Endothelial cell of umbilical vein (primary cell): ENCODE data around the gene DDX49. TPM values are rescaled to one million over a fixed set of nuclear protein-coding genes. Genes with fewer than 3 reads are reported as not detected.

ENCODE experiments used
- BruUV-seq: library from RNA; stranded (reverse); fragments of 400-500 nt; replicated peaks from 2 replicates; lab custom pipeline; 2021; lab: Mats Ljungman, UMichigan
- CTCF ChIA-PET: fragments of 300-600, 350-600 bp; sonication (Branson Sonifier 250); formaldehyde crosslinking; loops from one replicate; lab custom pipeline; 2021; ENCODE audit warnings: antibody characterized with exemption, inconsistent platforms; lab: Charles Lee
- POLR2A ChIA-PET: fragments of 300-600, 350-600 bp; sonication (Branson Sonifier 250); formaldehyde crosslinking; loops from one replicate; lab custom pipeline; 2021; ENCODE audit warnings: antibody characterized with exemption, inconsistent platforms; lab: Charles Lee
- DNase-seq: peaks from one replicate; pipeline ENCODE4 v3.0.0-alpha.2; 2011; ENCODE audit warnings: low read depth, low spot score
- FAIRE-seq: peaks from 2 replicates; lab custom pipeline; 2011; peaks lifted over from hg19 to GRCh38; lab: Jason Lieb, UNC
- H2AFZ ChIP-seq: 2 replicates; pipeline ENCODE4 v1.6.0; 2012; ENCODE audit warnings: low read depth, low read length, control low read depth, inconsistent platforms
- H3K27ac ChIP-seq: 2 replicates; pipeline ENCODE4 v1.5.1; 2011; ENCODE audit warnings: low read depth, mild to moderate bottlenecking, control low read depth, low read length, moderate library complexity; ENCODE audit not compliant: insufficient read depth
- H3K27me3 ChIP-seq, 2 experiments: 2 replicates each; pipeline versions ENCODE4 v1.6.0 to v1.6.1; 2011; ENCODE audit warnings: low read length in 2 of 2, mixed read lengths in 1 of 2; ENCODE audit not compliant: control insufficient read depth in 2 of 2, insufficient read depth in 2 of 2
- H3K36me3 ChIP-seq, 2 experiments: 2 replicates in 1 of 2; 3 replicates in 1 of 2; pipeline ENCODE4 v1.5.1; 2011; ENCODE audit warnings: low read length in 2 of 2, mild to moderate bottlenecking in 1 of 2, moderate library complexity in 1 of 2; ENCODE audit not compliant: control insufficient read depth in 2 of 2, insufficient read depth in 2 of 2; ENCODE audit errors: extremely low read depth in 1 of 2
- H3K4me1 ChIP-seq: 3 replicates; pipeline ENCODE4 v1.5.1; 2011; ENCODE audit warnings: mild to moderate bottlenecking, low read length; ENCODE audit not compliant: control insufficient read depth, insufficient read depth; ENCODE audit errors: extremely low read depth
- H3K4me2 ChIP-seq: 2 replicates; pipeline ENCODE4 v1.6.1; 2011; ENCODE audit warnings: low read length, control low read depth, mixed read lengths; ENCODE audit not compliant: insufficient read depth
- H3K4me3 ChIP-seq, 3 experiments: fragments of 200-600 bp in 1 of 3; sonication (generic), shearing (Covaris generic) in 1 of 3; replicated peaks in 1 of 3; 2 replicates each; pipeline ENCODE4 v1.5.1; 2011 to 2016; ENCODE audit warnings: control low read depth in 3 of 3, low read length in 3 of 3, mild to moderate bottlenecking in 2 of 3, inconsistent platforms in 1 of 3, low read depth in 1 of 3, moderate library complexity in 1 of 3; ENCODE audit not compliant: insufficient read depth in 1 of 3
- H3K79me2 ChIP-seq: 2 replicates; pipeline ENCODE4 v1.6.0; 2012; ENCODE audit warnings: low read length, inconsistent platforms; ENCODE audit not compliant: control insufficient read depth, insufficient read depth
- H3K9ac ChIP-seq: replicated peaks from 2 replicates; pipeline ENCODE3; 2011; ENCODE audit warnings: low read length, control low read depth; ENCODE audit not compliant: insufficient read depth; ENCODE audit errors: extremely low read depth
- H3K9me1 ChIP-seq: replicated peaks from 3 replicates; pipeline ENCODE4 v1.6.0; 2011; ENCODE audit warnings: mild to moderate bottlenecking, low read length; ENCODE audit not compliant: control insufficient read depth, insufficient read depth; ENCODE audit errors: extremely low read depth
- H3K9me3 ChIP-seq: replicated peaks from 2 replicates; pipeline ENCODE4 v1.5.1; 2012; ENCODE audit warnings: low read length, inconsistent platforms; ENCODE audit not compliant: control insufficient read depth, insufficient read depth
- H4K20me1 ChIP-seq: replicated peaks from 2 replicates; pipeline ENCODE3; 2011; ENCODE audit warnings: mild to moderate bottlenecking, low read length; ENCODE audit not compliant: control insufficient read depth, insufficient read depth; ENCODE audit errors: extremely low read depth
- EZH2 ChIP-seq: IDR thresholded peaks from 2 replicates; pipeline ENCODE4 v1.6.1; 2012; ENCODE audit warnings: borderline replicate concordance, low read depth, mild to moderate bottlenecking, moderate library complexity, low read length, inconsistent platforms; ENCODE audit not compliant: severe bottlenecking
- FOS ChIP-seq: IDR thresholded peaks from 2 replicates; pipeline ENCODE4 v1.6.1; 2011; ENCODE audit warnings: mild to moderate bottlenecking, low read length, moderate library complexity, borderline replicate concordance; ENCODE audit not compliant: insufficient read depth
- GATA2 ChIP-seq: IDR thresholded peaks from 2 replicates; pipeline ENCODE4 v1.7.0; 2011; ENCODE audit warnings: low read depth, mild to moderate bottlenecking, moderate library complexity, mixed read lengths, low read length; ENCODE audit not compliant: insufficient read length, insufficient read depth
- JUN ChIP-seq: IDR thresholded peaks from 2 replicates; pipeline ENCODE4 v1.6.1; 2011; ENCODE audit warnings: borderline replicate concordance, low read depth; ENCODE audit not compliant: insufficient read length, insufficient read depth
- MAX ChIP-seq: IDR thresholded peaks from 2 replicates; pipeline ENCODE4 v1.6.1; 2011; ENCODE audit not compliant: insufficient read depth, insufficient read length
- MYC ChIP-seq: IDR thresholded peaks from one replicate; pipeline ENCODE4 v1.6.1; 2011; ENCODE audit warnings: mild to moderate bottlenecking, low read depth, low read length
- POLR2A ChIP-seq: IDR thresholded peaks from 2 replicates; pipeline ENCODE4 v1.6.1; 2012; ENCODE audit warnings: low read depth, mild to moderate bottlenecking, control low read depth, low read length
- POLR2AphosphoS5 ChIP-seq: IDR thresholded peaks from 2 replicates; pipeline ENCODE4 v1.6.1; 2012; ENCODE audit warnings: low read depth, mild to moderate bottlenecking, control low read depth, low read length, moderate library complexity; ENCODE audit not compliant: insufficient read depth
- dilution Hi-C: fragments of 300-500 bp; cut with MboI; formaldehyde crosslinking; loops from one replicate; pipeline ENCODE4 v1.15.0; 2019; ENCODE audit warnings: low sequenced_read_pairs; ENCODE audit not compliant: extremely low pct_ligation_motif_present
- intact Hi-C: fragments of 100-400 bp; cut with micrococcal nuclease; formaldehyde crosslinking; loops from one replicate; pipeline ENCODE4 v1.10.0; 2022
- polyA plus RNA-seq, 4 experiments: library from polyadenylated mRNA; depleted of rRNA in 3 of 4; stranded (reverse) in 3 of 4; unstranded in 1 of 4; fragments of >200 nt; gene quantifications; 2 replicates each; pipeline versions ENCODE4 v1.2.1 to v1.2.3, GENCODE V29; 2011 to 2012; ENCODE audit warnings: missing spikeins in 1 of 4
- total RNA-seq: library from RNA; stranded (reverse); gene quantifications from 2 replicates; pipeline ENCODE4 v1.2.3, GENCODE V29; 2021
- TF ChIP-seq, protein P1 (sequence below), 2 donors: IDR thresholded peaks; 1 replicate in 1 of 2; 2 replicates in 1 of 2; pipeline ENCODE4 v1.5.1; 2011; ENCODE audit warnings: low read length in 2 of 2, mild to moderate bottlenecking in 2 of 2, moderate library complexity in 2 of 2, control low read depth in 1 of 2, inconsistent platforms in 1 of 2, low read depth in 1 of 2; ENCODE audit not compliant: insufficient read depth in 1 of 2; ENCODE audit errors: extremely low read depth in 1 of 2

The DDX49 gene
- total and polyA plus RNA-seq, 2 donors (not counting 3 experiments of a cell fraction or from before 2014, with no cell fraction given): 51.9 to 60.1 TPM

- ChIA-PET POLR2A (no interaction called here), CTCF (no interaction called here)
- Histone ChIP-seq H3K27me3 (no peaks in the 10 kb centered on the region), H4K20me1 (no peaks in the 10 kb centered on the region), H3K9me3 (no peaks in the 10 kb centered on the region), H3K4me2 (no peak overlapping the region), H3K9ac (no peak overlapping the region), H3K79me2 (no peaks in the 10 kb centered on the region), H3K27ac (no peak overlapping the region), H3K36me3 (no peaks in the 10 kb centered on the region), H3K4me3 (no peak overlapping the region), H3K9me1 (no peaks in the 10 kb centered on the region), H2AFZ (no peak overlapping the region), H3K4me1 (no peaks in the 10 kb centered on the region)
- TF ChIP-seq JUN (no peak), POLR2A (no peak), POLR2AphosphoS5 (no peak), GATA2 (no peak), EZH2 (no peak), FOS (no peak), MAX (no peak), MYC (no peak)
- TF ChIP-seq, protein P1, sequence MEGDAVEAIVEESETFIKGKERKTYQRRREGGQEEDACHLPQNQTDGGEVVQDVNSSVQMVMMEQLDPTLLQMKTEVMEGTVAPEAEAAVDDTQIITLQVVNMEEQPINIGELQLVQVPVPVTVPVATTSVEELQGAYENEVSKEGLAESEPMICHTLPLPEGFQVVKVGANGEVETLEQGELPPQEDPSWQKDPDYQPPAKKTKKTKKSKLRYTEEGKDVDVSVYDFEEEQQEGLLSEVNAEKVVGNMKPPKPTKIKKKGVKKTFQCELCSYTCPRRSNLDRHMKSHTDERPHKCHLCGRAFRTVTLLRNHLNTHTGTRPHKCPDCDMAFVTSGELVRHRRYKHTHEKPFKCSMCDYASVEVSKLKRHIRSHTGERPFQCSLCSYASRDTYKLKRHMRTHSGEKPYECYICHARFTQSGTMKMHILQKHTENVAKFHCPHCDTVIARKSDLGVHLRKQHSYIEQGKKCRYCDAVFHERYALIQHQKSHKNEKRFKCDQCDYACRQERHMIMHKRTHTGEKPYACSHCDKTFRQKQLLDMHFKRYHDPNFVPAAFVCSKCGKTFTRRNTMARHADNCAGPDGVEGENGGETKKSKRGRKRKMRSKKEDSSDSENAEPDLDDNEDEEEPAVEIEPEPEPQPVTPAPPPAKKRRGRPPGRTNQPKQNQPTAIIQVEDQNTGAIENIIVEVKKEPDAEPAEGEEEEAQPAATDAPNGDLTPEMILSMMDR (IDR thresholded peaks at IDR 0.05; ENCODE audit: extremely low read depth in 1 of 2, insufficient read depth in 1 of 2, low read depth in 1 of 2, low read length in 2 of 2): no peak
- intact Hi-C loops (no loop called here), dilution Hi-C loops (no loop called here)
- BruUV-seq: no TSS peak
- FAIRE-seq: no peak
- DNase-seq: no peak
Observed at GRCh38 chr19:18878058-18878797, 41.3 kb upstream of the DDX49 start.
